Gastrocnemius medialis (tissue), 4 donors: ENCODE data around the gene KCNK13. TPM values are rescaled to one million over a fixed set of nuclear protein-coding genes. Genes with fewer than 3 reads are reported as not detected.
"Not testable (repeated sequence)": the region's sequence is repeated elsewhere in the genome, so short reads cannot be mapped to it uniquely, and the experiment has no call there.

Experiments
- ATAC-seq, 2 donors: fragments of 150-250 bp; one replicate each; pipeline ENCODE4 v1.9.1; 2016
- DNase-seq, 2 donors: peaks; one replicate each; pipeline ENCODE4 v3.0.0-alpha.2; 2019
- H3K27ac ChIP-seq, 4 donors: fragments of 200-600 bp; sonication (generic); 1 replicate in 1 of 4; 2 replicates in 3 of 4; pipeline ENCODE4 v1.5.1; 2016 to 2018; ENCODE audit warnings: mild to moderate bottlenecking in 2 of 4, moderate library complexity in 1 of 4
- H3K27me3 ChIP-seq, 3 donors: fragments of 200-600 bp; sonication (generic) in 2 of 3; 1 replicate in 1 of 3; 2 replicates in 2 of 3; pipeline versions ENCODE4 v1.5.1 to v1.6.0; 2016 to 2019; ENCODE audit warnings: mild to moderate bottlenecking in 1 of 3, moderate library complexity in 1 of 3
- H3K36me3 ChIP-seq, 2 donors: fragments of 200-600 bp; sonication (generic) in 1 of 2; one replicate each; pipeline ENCODE4 v1.5.1; 2017 to 2018
- H3K4me1 ChIP-seq, 2 donors: fragments of 200-600 bp; sonication (generic) in 1 of 2; one replicate each; pipeline ENCODE4 v1.5.1; 2016 to 2017; ENCODE audit warnings: mild to moderate bottlenecking in 2 of 2
- H3K4me3 ChIP-seq, 4 donors: fragments of 200-600 bp; sonication (generic) in 3 of 4; 1 replicate in 1 of 4; 2 replicates in 3 of 4; pipeline ENCODE4 v1.5.1; 2016 to 2019; ENCODE audit warnings: mild to moderate bottlenecking in 2 of 4
- H3K9me3 ChIP-seq, 3 donors: fragments of 200-600 bp; sonication (generic) in 2 of 3; 1 replicate in 1 of 3; 2 replicates in 2 of 3; pipeline ENCODE4 v1.5.1; 2016 to 2019
- CTCF ChIP-seq, 5 experiments: fragments of 450-650 bp in 3 of 5; fragments of 200-600 bp in 2 of 5; sonication (generic) in 2 of 5; IDR thresholded peaks in 4 of 5; conservative IDR thresholded peaks in 1 of 5; 1 replicate in 4 of 5; 2 replicates in 1 of 5; pipeline ENCODE4 v1.5.1; 2016 to 2019; ENCODE audit warnings: antibody characterized with exemption in 5 of 5, mild to moderate bottlenecking in 3 of 5, moderate library complexity in 3 of 5
- POLR2A ChIP-seq, 2 donors: fragments of 450-650 bp; IDR thresholded peaks; one replicate each; pipeline ENCODE4 v1.6.1; 2017; ENCODE audit warnings: antibody characterized with exemption in 2 of 2, mild to moderate bottlenecking in 2 of 2, moderate library complexity in 2 of 2
- in situ Hi-C, 4 donors: fragments of 200-750 bp; cut with MboI; loops; one replicate each; pipeline versions ENCODE4 v1.15.0 to v1.8.0; 2017; ENCODE audit warnings: low sequenced_read_pairs in 4 of 4
- intact Hi-C: fragments of 100-400 bp; cut with DNase I; formaldehyde crosslinking; loops from one replicate; pipeline ENCODE4 v1.15.1; 2023; ENCODE audit warnings: low total_unique reads
- total RNA-seq, 4 donors: library from RNA; depleted of rRNA; stranded (reverse); fragments of >200 nt; gene quantifications; one replicate each; pipeline versions ENCODE4 v1.1.0 to v1.2.3, GENCODE V29; 2016

Gene KCNK13
- total RNA-seq, 4 donors from 2014 or later: not detected

GRCh38 chr14:90193925-90194324 lies 132.1 kb downstream of the KCNK13 start:
- Histone ChIP-seq H3K36me3 (no peaks in the 10 kb centered on the region), H3K4me1 (no peaks in the 10 kb centered on the region), H3K27me3 (peaks cover 0 to 4% (median 3%) of the 10 kb centered on the region in 3 donors), H3K27ac (no peak overlapping the region), H3K9me3 (no peaks in the 10 kb centered on the region), H3K4me3 (no peak overlapping the region)
- no peak for DNase-seq
- intact Hi-C loops (no loop called here), in situ Hi-C loops (no loop called here)
- TF ChIP-seq CTCF (IDR thresholded peaks at IDR 0.05 in 4 of 5, conservative IDR thresholded peaks at IDR 0.05 in 1 of 5): no peak
- TF ChIP-seq POLR2A (IDR thresholded peaks at IDR 0.05): no peak
- ATAC-seq: no peak

GRCh38 chr14:90194706-90195105 lies 132.9 kb downstream of the KCNK13 start:
- Histone ChIP-seq H3K4me1 (no peaks in the 10 kb centered on the region), H3K27me3 (peaks cover 0 to 4% (median 3%) of the 10 kb centered on the region in 3 donors), H3K27ac (no peak overlapping the region), H3K36me3 (no peaks in the 10 kb centered on the region), H3K9me3 (no peaks in the 10 kb centered on the region), H3K4me3 (no peak overlapping the region)
- in situ Hi-C loops: no loop called here
- no peak for ATAC-seq
- intact Hi-C loops: no loop called here
- no peak for TF ChIP-seq POLR2A (IDR thresholded peaks at IDR 0.05)
- TF ChIP-seq CTCF (IDR thresholded peaks at IDR 0.05 in 4 of 5, conservative IDR thresholded peaks at IDR 0.05 in 1 of 5): no peak
- DNase-seq: no peak

GRCh38 chr14:90198541-90199060 lies 136.8 kb downstream of the KCNK13 start:
- in situ Hi-C loops (no loop called here), intact Hi-C loops (no loop called here)
- H3K27me3 ChIP-seq: peaks cover 0 to 3% (median 3%) of the 10 kb centered on the region in 3 donors
- no peaks in the 10 kb centered on the region for H3K9me3 ChIP-seq
- ATAC-seq: no peak
- no peak for DNase-seq
- H3K4me3 ChIP-seq: no peak overlapping the region
- no peaks in the 10 kb centered on the region for H3K36me3 ChIP-seq
- TF ChIP-seq CTCF (IDR thresholded peaks at IDR 0.05 in 4 of 5, conservative IDR thresholded peaks at IDR 0.05 in 1 of 5): no peak
- no peak overlapping the region for H3K27ac ChIP-seq
- no peaks in the 10 kb centered on the region for H3K4me1 ChIP-seq

- intact Hi-C loops, H3K27ac ChIP-seq, H3K9me3 ChIP-seq, DNase-seq, H3K27me3 ChIP-seq, ATAC-seq, H3K36me3 ChIP-seq, H3K4me3 ChIP-seq, H3K4me1 ChIP-seq: not testable (repeated sequence)
- in situ Hi-C loops: loop anchor here in 1 of 4 donors (25.0 kb wide), 1 partner anchor 1188 kb away; no protein-coding TSS in a partner anchor
Observed at GRCh38 chr14:90200546-90200945, 138.8 kb downstream of the KCNK13 start.

- ATAC-seq (no peak), DNase-seq (no peak)
- no peaks in the 10 kb centered on the region for H3K9me3 ChIP-seq
- H3K27ac ChIP-seq: no peak overlapping the region
- no peaks in the 10 kb centered on the region for H3K4me1 ChIP-seq
- H3K27me3 ChIP-seq: peaks cover 0 to 3% (median 0%) of the 10 kb centered on the region in 3 donors
- TF ChIP-seq POLR2A (IDR thresholded peaks at IDR 0.05): no peak
- TF ChIP-seq CTCF (IDR thresholded peaks at IDR 0.05 in 4 of 5, conservative IDR thresholded peaks at IDR 0.05 in 1 of 5): no peak
- in situ Hi-C loops: loop anchor here in 1 of 4 donors (25.0 kb wide), 1 partner anchor 1189 kb away; no protein-coding TSS in a partner anchor
- H3K4me3 ChIP-seq: no peak overlapping the region
- intact Hi-C loops: no loop called here
- H3K36me3 ChIP-seq: no peaks in the 10 kb centered on the region
Observed at GRCh38 chr14:90201344-90201743, 139.6 kb downstream of the KCNK13 start.
